HG03060 (cell line): ENCODE data around the gene GPR17.

Experiments used
- ATAC-seq: cut with Tn5 transposase; IDR thresholded peaks from one replicate; pipeline ENCODE4 v1.9.1; 2021; ENCODE audit warnings: low read depth, moderate number of reproducible peaks; ENCODE audit not compliant: unreplicated experiment

Gene GPR17

GRCh38 chr2:127638361-127639110 is 7.4 kb upstream of the GPR17 start:
- no peak for ATAC-seq

GRCh38 chr2:127639111-127639474 is 6.9 kb upstream of the GPR17 start:
- ATAC-seq: no peak

- ATAC-seq: no peak
Observed at GRCh38 chr2:127640082-127641072, 5.6 kb upstream of the GPR17 start.

GRCh38 chr2:127641133-127641532 is 4.8 kb upstream of the GPR17 start:
- no peak for ATAC-seq

- ATAC-seq: no peak
Observed at GRCh38 chr2:127641846-127642507, 4.0 kb upstream of the GPR17 start.

- ATAC-seq: no peak
Observed at GRCh38 chr2:127642706-127643438, 3.1 kb upstream of the GPR17 start.

GRCh38 chr2:127643439-127644065 is 2.4 kb upstream of the GPR17 start:
- no peak for ATAC-seq

- no peak for ATAC-seq
Observed at GRCh38 chr2:127644066-127645025, 1.6 kb upstream of the GPR17 start.

- no peak for ATAC-seq
Observed at GRCh38 chr2:127645026-127645394, 943 bp upstream of the GPR17 start.

GRCh38 chr2:127646487-127647241 is 711 bp downstream of the GPR17 start:
- no peak for ATAC-seq

- ATAC-seq: no peak
Observed at GRCh38 chr2:127647242-127648190, 1.6 kb downstream of the GPR17 start.

- no peak for ATAC-seq
Observed at GRCh38 chr2:127648321-127648720, 2.4 kb downstream of the GPR17 start.

GRCh38 chr2:127649100-127649611 is 3.2 kb downstream of the GPR17 start:
- ATAC-seq: no peak

GRCh38 chr2:127649684-127650040 is 3.7 kb downstream of the GPR17 start:
- no peak for ATAC-seq

- no peak for ATAC-seq
Observed at GRCh38 chr2:127650041-127650784, 4.3 kb downstream of the GPR17 start.

GRCh38 chr2:127650785-127651380 is 4.9 kb downstream of the GPR17 start:
- no peak for ATAC-seq
